Measurements from ENCODE around the gene GKAP1. TPM values are rescaled to one million over a fixed set of nuclear protein-coding genes. Genes with fewer than 3 reads are reported as not detected.
"Not testable (repeated sequence)": the region's sequence is repeated elsewhere in the genome, so short reads cannot be mapped to it uniquely, and the experiment has no call there.

GKAP1 gene
- total and polyA plus RNA-seq, 2 donors from 2014 or later = 7.1 to 8.6 TPM

GRCh38 chr9:83749706-83750105 lies 67.9 kb downstream of the GKAP1 start:
- H3K9me3 ChIP-seq (ENCODE audit: control insufficient read depth in 2 of 3, insufficient read depth in 1 of 3, low read length in 3 of 3) = no peaks in the 10 kb centered on the region

GRCh38 chr9:83744206-83744605 lies 73.4 kb downstream of the GKAP1 start:
- Histone ChIP-seq H3K4me1 (ENCODE audit: control insufficient read depth in 2 of 3, insufficient read depth in 2 of 3, low read depth in 1 of 3, low read length in 3 of 3) (no peaks in the 10 kb centered on the region), H3K9me3 (ENCODE audit: control insufficient read depth in 2 of 3, insufficient read depth in 1 of 3, low read length in 3 of 3) (no peaks in the 10 kb centered on the region), H3K27me3 (ENCODE audit: control insufficient read depth, insufficient read depth, low read length) (no peaks in the 10 kb centered on the region), H3K27ac (ENCODE audit: low read depth in 2 of 2, low read length in 2 of 2) (no peak overlapping the region), H3K4me3 (ENCODE audit: low read length in 3 of 3) (no peak overlapping the region), H3K36me3 (ENCODE audit: control insufficient read depth in 2 of 3, insufficient read depth in 3 of 3, low read length in 3 of 3) (peaks cover 0 to 2% (median 0%) of the 10 kb centered on the region in 3 donors), H3K9ac (ENCODE audit: low read length in 3 of 3) (no peak overlapping the region)
- TF ChIP-seq, protein P1, sequence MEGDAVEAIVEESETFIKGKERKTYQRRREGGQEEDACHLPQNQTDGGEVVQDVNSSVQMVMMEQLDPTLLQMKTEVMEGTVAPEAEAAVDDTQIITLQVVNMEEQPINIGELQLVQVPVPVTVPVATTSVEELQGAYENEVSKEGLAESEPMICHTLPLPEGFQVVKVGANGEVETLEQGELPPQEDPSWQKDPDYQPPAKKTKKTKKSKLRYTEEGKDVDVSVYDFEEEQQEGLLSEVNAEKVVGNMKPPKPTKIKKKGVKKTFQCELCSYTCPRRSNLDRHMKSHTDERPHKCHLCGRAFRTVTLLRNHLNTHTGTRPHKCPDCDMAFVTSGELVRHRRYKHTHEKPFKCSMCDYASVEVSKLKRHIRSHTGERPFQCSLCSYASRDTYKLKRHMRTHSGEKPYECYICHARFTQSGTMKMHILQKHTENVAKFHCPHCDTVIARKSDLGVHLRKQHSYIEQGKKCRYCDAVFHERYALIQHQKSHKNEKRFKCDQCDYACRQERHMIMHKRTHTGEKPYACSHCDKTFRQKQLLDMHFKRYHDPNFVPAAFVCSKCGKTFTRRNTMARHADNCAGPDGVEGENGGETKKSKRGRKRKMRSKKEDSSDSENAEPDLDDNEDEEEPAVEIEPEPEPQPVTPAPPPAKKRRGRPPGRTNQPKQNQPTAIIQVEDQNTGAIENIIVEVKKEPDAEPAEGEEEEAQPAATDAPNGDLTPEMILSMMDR (IDR thresholded peaks at IDR 0.05; ENCODE audit: borderline replicate concordance, extremely low read depth, insufficient read depth) = no peak
- FAIRE-seq (no peak), DNase-seq (peak in 1 of 5 donors; percentile 1)
- intact Hi-C loops (cut with DNase I) = no loop called here

More at GRCh38 chr9:83749706-83750105, 67.9 kb downstream of the GKAP1 start:
- Histone ChIP-seq H3K27ac (ENCODE audit: low read depth in 2 of 2, low read length in 2 of 2) (no peak overlapping the region), H3K36me3 (ENCODE audit: control insufficient read depth in 2 of 3, insufficient read depth in 3 of 3, low read length in 3 of 3) (peaks cover 0 to 2% (median 0%) of the 10 kb centered on the region in 3 donors), H3K27me3 (ENCODE audit: control insufficient read depth, insufficient read depth, low read length) (no peaks in the 10 kb centered on the region), H3K4me3 (ENCODE audit: low read length in 3 of 3) (no peak overlapping the region), H3K4me1 (ENCODE audit: control insufficient read depth in 2 of 3, insufficient read depth in 2 of 3, low read depth in 1 of 3, low read length in 3 of 3) (no peaks in the 10 kb centered on the region), H3K9ac (ENCODE audit: low read length in 3 of 3) (no peak overlapping the region)
- FAIRE-seq (no peak), DNase-seq (no peak)
- TF ChIP-seq, protein P1 (IDR thresholded peaks at IDR 0.05; ENCODE audit: borderline replicate concordance, extremely low read depth, insufficient read depth) = no peak
- intact Hi-C loops (cut with DNase I) = no loop called here

DNA sequence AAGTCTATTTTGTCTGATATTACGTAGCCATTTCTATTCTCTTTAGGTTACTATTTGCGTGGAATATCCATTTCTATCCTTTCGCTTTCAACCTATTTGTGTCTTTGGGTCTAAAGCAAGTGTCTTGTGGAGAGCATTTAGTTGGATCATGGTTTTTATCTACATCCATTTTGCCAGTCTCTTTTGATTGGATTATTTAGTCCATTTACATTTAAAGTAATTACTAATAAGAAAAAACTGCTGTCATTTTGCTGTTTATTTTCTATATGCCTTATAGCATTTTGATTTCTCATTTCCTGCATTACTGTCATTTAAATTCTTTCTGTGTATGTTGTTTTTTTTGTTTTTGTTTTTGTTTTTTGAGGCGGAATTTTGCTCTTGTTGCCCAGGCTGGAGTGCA lies 83.8 kb downstream of the GKAP1 start:
- intact Hi-C loops (cut with DNase I) = no loop called here
- no peak for FAIRE-seq

GRCh38 chr9:83728591-83729368 lies 88.8 kb downstream of the GKAP1 start:
- H3K4me1 ChIP-seq (ENCODE audit: control insufficient read depth in 2 of 3, insufficient read depth in 2 of 3, low read depth in 1 of 3, low read length in 3 of 3); FAIRE-seq; DNase-seq; H3K9me3 ChIP-seq (ENCODE audit: control insufficient read depth in 2 of 3, insufficient read depth in 1 of 3, low read length in 3 of 3); H3K9ac ChIP-seq (ENCODE audit: low read length in 3 of 3); H3K36me3 ChIP-seq (ENCODE audit: control insufficient read depth in 2 of 3, insufficient read depth in 3 of 3, low read length in 3 of 3); intact Hi-C loops (cut with DNase I); H3K27me3 ChIP-seq (ENCODE audit: control insufficient read depth, insufficient read depth, low read length); H3K4me3 ChIP-seq (ENCODE audit: low read length in 3 of 3); H3K27ac ChIP-seq (ENCODE audit: low read depth in 2 of 2, low read length in 2 of 2): not testable (repeated sequence)

More for the DNA sequence above, 83.8 kb downstream of the GKAP1 start:
- Histone ChIP-seq H3K27me3 (ENCODE audit: control insufficient read depth, insufficient read depth, low read length) (no peaks in the 10 kb centered on the region), H3K36me3 (ENCODE audit: control insufficient read depth in 2 of 3, insufficient read depth in 3 of 3, low read length in 3 of 3) (no peaks in the 10 kb centered on the region), H3K4me1 (ENCODE audit: control insufficient read depth in 2 of 3, insufficient read depth in 2 of 3, low read depth in 1 of 3, low read length in 3 of 3) (no peaks in the 10 kb centered on the region), H3K4me3 (ENCODE audit: low read length in 3 of 3) (no peak overlapping the region), H3K27ac (ENCODE audit: low read depth in 2 of 2, low read length in 2 of 2) (no peak overlapping the region), H3K9me3 (ENCODE audit: control insufficient read depth in 2 of 3, insufficient read depth in 1 of 3, low read length in 3 of 3) (no peaks in the 10 kb centered on the region), H3K9ac (ENCODE audit: low read length in 3 of 3) (no peak overlapping the region)
- no peak for DNase-seq
- TF ChIP-seq, protein P1 (IDR thresholded peaks at IDR 0.05; ENCODE audit: borderline replicate concordance, extremely low read depth, insufficient read depth) = no peak

All from kidney (tissue), 14 donors.